IPS-18a (cell line): ENCODE measurements around the gene DLK1.

ENCODE experiments used
- H3K27ac ChIP-seq: one replicate; pipeline ENCODE4 v1.5.1; 2013; ENCODE audit warnings: low read length
- H3K27me3 ChIP-seq: one replicate; pipeline ENCODE4 v1.6.1; 2013; ENCODE audit warnings: mild to moderate bottlenecking, low read length; ENCODE audit not compliant: control insufficient read depth, insufficient read depth
- H3K36me3 ChIP-seq: one replicate; pipeline ENCODE4 v1.6.1; 2013; ENCODE audit warnings: low read depth, low read length; ENCODE audit not compliant: control insufficient read depth
- H3K4me1 ChIP-seq: one replicate; pipeline ENCODE4 v1.6.1; 2013; ENCODE audit warnings: low read depth, low read length; ENCODE audit not compliant: control insufficient read depth
- H3K4me3 ChIP-seq: one replicate; pipeline ENCODE4 v1.5.1; 2013; ENCODE audit warnings: low read length
- H3K9ac ChIP-seq: one replicate; pipeline ENCODE4 v1.6.1; 2013; ENCODE audit warnings: mild to moderate bottlenecking, low read length, moderate library complexity
- H3K9me3 ChIP-seq: one replicate; pipeline ENCODE4 v1.6.1; 2013; ENCODE audit warnings: low read depth, low read length; ENCODE audit not compliant: control insufficient read depth

Gene DLK1

DNA sequence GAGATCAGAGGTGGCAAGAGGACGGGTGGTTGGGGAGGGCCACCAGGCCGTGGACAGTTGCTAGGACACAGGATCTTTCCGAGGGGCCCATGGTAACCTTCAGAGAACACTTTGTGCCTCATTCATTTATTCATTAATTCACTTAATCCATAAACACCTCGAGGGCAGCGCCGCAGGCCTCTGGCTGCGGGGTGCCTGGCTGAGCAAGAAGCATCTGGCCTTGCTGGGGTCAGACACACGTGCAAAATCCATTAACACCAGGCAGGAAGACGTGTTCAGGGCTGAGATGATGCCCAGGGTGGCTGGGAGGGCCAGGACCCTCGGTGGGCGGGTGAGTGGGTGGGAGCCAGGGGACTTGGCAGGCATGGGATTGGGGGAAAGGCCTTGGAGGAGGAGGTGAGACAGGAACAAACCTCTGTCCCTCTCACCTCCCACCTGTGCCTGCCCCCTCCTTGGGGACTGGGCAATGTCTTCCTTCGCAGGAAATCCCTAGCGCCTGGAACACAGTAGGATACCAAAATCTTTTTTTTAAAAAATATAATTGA lies 6.6 kb upstream of the DLK1 start:
- Histone ChIP-seq H3K27me3 (peaks cover 29% of the 10 kb centered on the region), H3K4me1 (peaks cover 10% of the 10 kb centered on the region)

DNA sequence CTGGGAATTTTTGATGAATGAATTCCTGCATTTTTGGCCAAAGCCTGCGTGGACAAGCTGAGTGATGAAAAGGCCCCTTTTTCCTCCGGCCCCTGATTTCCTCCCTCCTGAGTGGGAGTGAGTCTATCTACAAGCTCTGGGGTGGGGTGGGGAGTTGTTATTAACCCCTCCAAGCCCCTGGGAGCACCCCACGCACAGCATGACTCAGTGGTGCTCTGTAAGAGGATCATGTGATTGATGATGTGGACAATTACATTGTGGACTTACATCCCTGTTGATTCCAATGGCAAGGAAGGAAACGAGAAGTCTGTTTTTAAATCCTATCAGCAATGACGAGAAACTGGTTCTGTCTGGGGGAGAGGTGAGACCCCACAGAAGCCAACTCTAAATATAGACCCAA lies 5.1 kb upstream of the DLK1 start:
- no peaks in the 10 kb centered on the region for H3K9me3 ChIP-seq
- peaks cover 44% of the 10 kb centered on the region for H3K27me3 ChIP-seq
- H3K4me3 ChIP-seq, result no peak overlapping the region
- no peaks in the 10 kb centered on the region for H3K36me3 ChIP-seq
- no peak overlapping the region for H3K9ac ChIP-seq
- H3K4me1 ChIP-seq, result peaks cover 10% of the 10 kb centered on the region
- no peak overlapping the region for H3K27ac ChIP-seq

More for the DNA sequence above, 6.6 kb upstream of the DLK1 start:
- Histone ChIP-seq H3K36me3 (no peaks in the 10 kb centered on the region), H3K27ac (no peak overlapping the region), H3K4me3 (no peak overlapping the region), H3K9ac (no peak overlapping the region), H3K9me3 (no peaks in the 10 kb centered on the region)

DNA sequence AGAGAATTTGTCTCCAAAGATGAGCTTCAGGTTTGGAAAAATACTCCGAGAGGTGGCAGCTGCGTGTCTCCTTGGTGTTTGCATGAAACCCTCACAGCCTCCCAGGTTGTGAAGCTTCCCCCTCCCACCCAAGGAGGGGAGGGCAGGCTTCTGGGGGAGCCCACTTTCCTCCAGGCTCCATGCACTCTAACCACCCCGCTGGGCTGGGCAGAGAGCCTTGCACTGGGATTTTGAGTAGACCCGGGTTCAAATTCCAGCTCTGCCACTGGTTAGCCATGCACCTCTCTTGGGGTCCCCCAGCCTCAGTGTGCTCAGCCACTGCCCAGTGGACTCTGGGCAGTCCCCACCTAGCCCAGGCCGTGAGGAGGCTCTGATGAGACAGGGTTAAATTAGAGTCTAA lies 4.3 kb upstream of the DLK1 start:
- Histone ChIP-seq H3K9me3 (no peaks in the 10 kb centered on the region), H3K27me3 (peaks cover 52% of the 10 kb centered on the region), H3K4me1 (peaks cover 13% of the 10 kb centered on the region)

DNA sequence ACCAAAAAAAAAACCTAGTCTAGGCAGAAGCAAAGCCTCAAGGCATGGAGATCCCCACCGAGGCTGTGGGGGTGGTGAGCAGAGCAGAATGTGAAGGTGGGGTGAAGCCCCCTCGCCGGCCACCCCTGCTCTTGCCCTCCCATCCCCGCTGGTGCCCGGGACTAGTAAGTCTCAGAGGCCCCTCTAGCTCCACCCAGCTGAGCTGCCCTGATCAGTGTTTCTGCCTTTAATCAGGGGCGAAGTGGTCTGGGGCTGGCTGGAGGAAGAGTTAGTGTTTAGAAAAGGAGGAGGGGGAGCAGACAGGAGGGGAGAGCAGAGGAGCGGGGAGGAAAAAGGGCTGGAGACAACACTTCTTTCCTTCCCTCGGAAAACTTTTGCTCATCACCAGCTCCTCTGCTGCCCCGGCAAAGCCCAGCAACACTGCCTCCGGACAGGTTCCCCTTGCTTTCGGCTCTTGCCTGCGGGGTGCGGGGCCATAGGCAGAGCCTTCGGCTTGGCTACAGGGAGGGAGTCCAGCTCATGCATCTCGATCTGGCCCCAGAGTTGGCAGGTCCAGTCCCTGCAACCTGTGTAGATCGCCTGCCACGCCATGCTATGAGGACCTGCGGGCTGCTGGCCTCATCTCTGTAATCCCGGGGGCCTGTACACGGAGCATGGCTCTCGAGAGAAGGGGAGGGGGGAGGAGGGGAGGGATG lies 3.4 kb upstream of the DLK1 start:
- Histone ChIP-seq H3K27ac (no peak overlapping the region), H3K4me3 (no peak overlapping the region), H3K4me1 (peaks cover 12% of the 10 kb centered on the region), H3K27me3 (peaks cover 61% of the 10 kb centered on the region), H3K9ac (no peak overlapping the region), H3K36me3 (no peaks in the 10 kb centered on the region), H3K9me3 (no peaks in the 10 kb centered on the region)

More for the DNA sequence above, 4.3 kb upstream of the DLK1 start:
- Histone ChIP-seq H3K27ac (no peak overlapping the region), H3K36me3 (no peaks in the 10 kb centered on the region), H3K9ac (no peak overlapping the region), H3K4me3 (no peak overlapping the region)

DNA sequence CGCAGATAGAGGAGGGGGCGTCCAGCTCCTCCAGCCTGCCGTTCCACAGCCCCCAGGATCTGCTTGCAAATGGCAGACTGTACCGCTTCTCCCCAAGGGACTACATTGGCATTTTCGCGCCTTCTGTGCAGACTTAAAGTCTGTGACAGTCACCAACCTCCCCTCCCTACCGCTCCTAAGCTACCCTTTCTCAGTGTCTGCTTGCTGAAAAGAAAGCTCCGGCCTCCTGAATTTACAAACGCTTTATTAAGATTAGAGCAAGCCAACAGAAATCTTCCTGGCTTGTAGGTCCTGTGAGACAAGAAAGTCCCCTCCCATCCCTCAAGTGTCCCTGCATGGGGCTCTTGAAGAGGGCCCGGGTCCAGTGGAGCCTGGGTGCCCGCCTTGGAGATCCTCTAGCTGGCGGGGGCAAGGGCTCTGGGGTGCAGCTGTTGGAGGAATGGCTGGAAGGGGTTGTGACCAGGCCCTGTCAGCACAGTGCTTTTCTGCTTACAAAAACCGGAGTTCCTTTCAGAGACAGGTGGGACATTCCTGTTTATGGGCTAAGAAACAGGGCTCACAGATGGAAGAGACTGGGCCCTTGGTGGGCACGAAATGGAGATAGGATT lies 2.8 kb upstream of the DLK1 start:
- Histone ChIP-seq H3K27me3 (peaks cover 66% of the 10 kb centered on the region), H3K4me3 (no peak overlapping the region)

DNA sequence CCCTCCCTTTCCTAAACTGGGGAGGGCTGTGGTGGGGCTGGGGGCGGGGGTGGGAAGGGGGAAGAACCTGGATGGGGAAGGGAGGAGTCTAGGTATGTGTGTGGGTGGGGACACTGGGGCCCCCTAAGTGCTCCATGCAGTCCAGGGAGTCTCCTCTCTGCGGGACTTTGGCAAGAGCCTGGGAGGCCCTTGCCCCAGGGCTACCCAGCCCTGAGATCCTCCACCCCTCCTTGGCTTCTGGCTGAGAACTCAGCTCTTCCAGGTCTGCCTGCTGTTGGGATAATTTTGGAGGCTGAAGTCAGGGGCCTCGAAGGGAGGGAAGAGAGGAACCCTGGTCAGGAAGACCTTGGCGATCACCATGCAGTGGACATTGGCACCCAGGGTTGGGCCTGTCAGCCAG lies 2.2 kb upstream of the DLK1 start:
- no peaks in the 10 kb centered on the region for H3K9me3 ChIP-seq
- peaks cover 72% of the 10 kb centered on the region for H3K27me3 ChIP-seq
- no peak overlapping the region for H3K9ac ChIP-seq
- H3K4me1 ChIP-seq, result peaks cover 5% of the 10 kb centered on the region
- H3K4me3 ChIP-seq, result no peak overlapping the region
- H3K27ac ChIP-seq, result no peak overlapping the region
- H3K36me3 ChIP-seq, result no peaks in the 10 kb centered on the region

More for the DNA sequence above, 2.8 kb upstream of the DLK1 start:
- Histone ChIP-seq H3K36me3 (no peaks in the 10 kb centered on the region), H3K9me3 (no peaks in the 10 kb centered on the region), H3K4me1 (peaks cover 6% of the 10 kb centered on the region), H3K9ac (no peak overlapping the region), H3K27ac (no peak overlapping the region)

DNA sequence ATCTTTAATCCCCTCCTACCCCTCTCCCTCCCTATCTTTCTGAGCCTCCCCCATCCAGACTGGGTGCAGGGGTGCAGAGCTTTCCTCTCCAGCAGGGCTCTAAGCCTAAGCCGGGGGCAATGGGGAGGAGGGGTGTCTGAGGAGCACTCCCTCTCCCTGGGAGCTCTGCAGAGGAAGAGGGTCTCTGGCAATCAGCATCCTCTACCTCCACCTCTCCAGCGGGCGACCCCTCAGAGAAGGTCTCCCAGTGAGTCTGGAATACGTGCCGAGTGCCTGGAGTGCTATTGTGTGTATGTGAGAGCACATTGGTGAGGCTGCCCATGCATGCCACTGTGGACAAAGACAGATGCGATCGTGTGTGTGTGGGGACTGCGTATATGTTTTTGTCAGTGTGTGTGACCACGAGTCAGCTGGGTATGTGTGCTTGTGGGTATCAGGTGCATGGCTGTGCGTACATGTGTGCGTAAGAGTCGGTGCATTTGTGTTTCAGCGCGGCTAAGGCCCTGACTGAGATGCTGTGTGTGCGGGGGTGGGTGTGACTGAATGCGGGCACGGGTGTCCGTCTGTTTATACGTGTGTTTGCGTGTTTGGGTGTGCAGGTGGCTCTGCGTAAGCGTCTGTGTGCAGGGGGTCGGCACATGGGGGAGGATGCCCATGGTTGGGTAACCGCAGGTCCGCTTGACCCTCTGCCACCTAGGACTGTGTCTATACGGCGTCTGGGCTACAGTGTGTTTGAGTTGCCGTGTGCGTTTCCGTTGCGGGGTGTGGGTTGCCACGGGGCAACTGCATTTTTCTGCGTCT lies 905 bp upstream of the DLK1 start:
- Histone ChIP-seq H3K4me3 (no peak overlapping the region), H3K4me1 (peaks cover 5% of the 10 kb centered on the region), H3K27me3 (peaks cover 83% of the 10 kb centered on the region), H3K9me3 (no peaks in the 10 kb centered on the region), H3K36me3 (no peaks in the 10 kb centered on the region), H3K27ac (no peak overlapping the region), H3K9ac (no peak overlapping the region)

DNA sequence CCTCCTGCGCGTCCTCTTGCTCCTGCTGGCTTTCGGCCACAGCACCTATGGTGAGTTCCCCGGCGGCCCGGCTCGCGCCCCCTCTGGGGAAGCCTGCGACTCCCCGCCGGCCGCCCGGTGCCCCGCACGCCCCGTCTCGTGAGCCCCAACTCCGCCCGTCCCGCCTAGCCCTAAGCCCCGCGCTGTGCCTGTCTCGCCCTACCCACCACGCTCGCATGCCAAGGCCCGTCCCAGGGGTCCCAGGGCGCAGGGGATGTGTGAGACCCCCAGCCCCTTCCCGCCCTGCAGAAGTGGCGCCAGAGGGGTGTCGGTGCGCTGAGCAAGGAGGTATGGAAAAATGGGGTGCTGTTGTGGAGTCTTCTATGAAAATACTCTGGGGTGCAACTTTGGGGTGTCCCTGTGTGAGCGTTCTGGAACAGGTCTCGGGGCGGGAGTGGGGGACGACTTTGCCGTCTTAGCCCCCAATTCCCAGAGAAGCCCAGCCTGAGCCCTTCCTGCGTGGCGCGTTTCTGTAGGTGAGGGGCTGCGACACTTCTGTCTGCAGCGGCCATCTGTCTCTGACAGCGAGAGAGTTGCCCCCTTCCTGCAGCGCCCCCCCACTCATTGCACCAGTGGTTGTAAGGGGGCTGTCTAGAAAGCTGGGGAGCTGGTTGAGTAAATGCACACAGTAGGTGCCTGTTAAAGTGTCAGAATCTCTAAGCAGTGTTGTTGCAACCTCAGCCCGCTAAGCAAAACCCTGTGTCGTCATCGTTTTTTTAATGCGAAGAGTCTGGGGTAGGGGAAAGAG lies 587 bp downstream of the DLK1 start:
- Histone ChIP-seq H3K27ac (no peak overlapping the region), H3K4me3 (peak overlapping the region; percentile 42), H3K9ac (no peak overlapping the region), H3K27me3 (peaks cover 80% of the 10 kb centered on the region), H3K4me1 (peaks cover 5% of the 10 kb centered on the region), H3K36me3 (no peaks in the 10 kb centered on the region), H3K9me3 (no peaks in the 10 kb centered on the region)

DNA sequence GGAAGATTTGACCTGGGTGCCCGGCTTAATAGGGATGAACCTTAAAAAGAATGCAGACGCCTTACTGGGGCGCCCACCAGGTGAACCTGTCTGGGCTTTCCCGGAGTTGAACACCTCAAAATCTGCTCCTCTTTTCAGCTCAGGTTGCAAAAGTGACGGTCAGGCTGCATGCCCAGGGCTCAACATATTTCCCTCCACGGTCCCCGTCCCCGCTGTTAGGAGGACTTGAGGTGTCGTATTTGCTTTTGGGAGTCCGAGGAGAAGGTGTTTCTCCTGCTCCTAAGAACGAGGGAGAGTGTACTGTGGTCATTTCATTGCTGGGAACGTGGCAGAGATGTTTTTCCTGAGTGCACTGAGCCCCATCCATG lies 1.2 kb downstream of the DLK1 start:
- H3K27ac ChIP-seq, result no peak overlapping the region
- peaks cover 74% of the 10 kb centered on the region for H3K27me3 ChIP-seq
- H3K9ac ChIP-seq, result no peak overlapping the region
- peaks cover 5% of the 10 kb centered on the region for H3K4me1 ChIP-seq
- H3K4me3 ChIP-seq, result no peak overlapping the region
- H3K36me3 ChIP-seq, result no peaks in the 10 kb centered on the region
- no peaks in the 10 kb centered on the region for H3K9me3 ChIP-seq

DNA sequence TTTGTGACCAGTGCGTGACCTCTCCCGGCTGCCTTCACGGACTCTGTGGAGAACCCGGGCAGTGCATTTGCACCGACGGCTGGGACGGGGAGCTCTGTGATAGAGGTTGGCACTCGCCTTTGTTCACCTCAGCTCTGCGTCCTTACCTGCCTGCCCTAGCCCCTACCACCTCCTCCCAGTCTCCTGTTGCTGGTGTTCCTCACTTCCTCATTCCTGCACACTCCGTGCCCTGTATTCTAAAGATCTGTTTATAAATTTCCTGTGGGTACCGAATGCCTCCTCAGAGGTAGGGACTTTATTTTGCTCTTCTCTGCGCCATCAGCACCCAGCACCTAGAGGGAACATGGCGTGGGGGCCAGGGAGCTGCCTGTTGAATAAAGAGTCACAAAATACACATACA lies 2.3 kb downstream of the DLK1 start:
- no peaks in the 10 kb centered on the region for H3K9me3 ChIP-seq
- peaks cover 5% of the 10 kb centered on the region for H3K4me1 ChIP-seq

DNA sequence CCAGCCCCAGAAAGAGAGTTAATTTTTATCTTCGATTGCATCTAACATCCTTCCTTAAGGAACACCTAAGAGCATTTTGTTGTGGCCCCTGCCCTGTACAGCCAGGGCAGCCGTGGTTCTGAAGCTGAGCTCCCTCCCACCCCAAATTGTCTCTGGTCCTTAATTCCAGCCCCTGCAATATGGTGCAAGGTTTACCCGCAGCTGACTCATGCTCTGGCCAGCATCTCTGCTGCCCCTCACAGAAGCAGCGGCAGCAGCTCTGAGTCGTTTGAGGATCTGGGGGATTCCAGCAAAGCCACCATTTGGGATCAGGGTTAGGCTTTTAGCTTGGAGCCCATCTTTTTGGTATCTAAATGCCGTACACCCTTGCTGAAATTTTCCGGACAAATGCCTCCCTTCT lies 3.3 kb downstream of the DLK1 start:
- no peak overlapping the region for H3K9ac ChIP-seq
- no peak overlapping the region for H3K4me3 ChIP-seq
- H3K36me3 ChIP-seq, result no peaks in the 10 kb centered on the region
- peaks cover 55% of the 10 kb centered on the region for H3K27me3 ChIP-seq
- H3K27ac ChIP-seq, result no peak overlapping the region
- H3K4me1 ChIP-seq, result peaks cover 5% of the 10 kb centered on the region
- no peaks in the 10 kb centered on the region for H3K9me3 ChIP-seq

More for the DNA sequence above, 2.3 kb downstream of the DLK1 start:
- Histone ChIP-seq H3K4me3 (no peak overlapping the region), H3K36me3 (no peaks in the 10 kb centered on the region), H3K27ac (no peak overlapping the region), H3K9ac (no peak overlapping the region), H3K27me3 (peaks cover 63% of the 10 kb centered on the region)
